GM12878 (cell line): ENCODE data around the gene ARRDC5. TPM values are rescaled to one million over a fixed set of nuclear protein-coding genes. Genes with fewer than 3 reads are reported as not detected.
A peak's percentile ranks its signal among the peaks of the same experiment; 100 is the strongest.

Source experiments
- BMI1 ChIP-seq: fragments of 450-650 bp; IDR thresholded peaks from 2 replicates; pipeline ENCODE4 v1.6.1; 2016; ENCODE audit warnings: mild to moderate bottlenecking, moderate library complexity, borderline replicate concordance
- CEBPB ChIP-seq, 2 experiments: fragments of 150-350 bp in 1 of 2; IDR thresholded peaks; 2 replicates each; pipeline ENCODE4 v1.6.1; 2012 to 2014; ENCODE audit warnings: low read depth in 2 of 2, low read length in 2 of 2, borderline replicate concordance in 1 of 2, inconsistent platforms in 1 of 2
- E4F1 ChIP-seq: fragments of 450-650 bp; IDR thresholded peaks from 2 replicates; pipeline ENCODE4 v1.6.1; 2018; ENCODE audit warnings: borderline replicate concordance, mild to moderate bottlenecking; ENCODE audit not compliant: partially characterized antibody
- MTA2 ChIP-seq: fragments of 450-650 bp; IDR thresholded peaks from 2 replicates; pipeline ENCODE4 v1.6.1; 2016; ENCODE audit warnings: low read depth, mild to moderate bottlenecking, moderate library complexity
- NFYB ChIP-seq: IDR thresholded peaks from 2 replicates; pipeline ENCODE4 v1.6.1; 2011; ENCODE audit warnings: low read depth, mild to moderate bottlenecking, low read length, improper control_type of control experiment, moderate library complexity; ENCODE audit not compliant: insufficient read depth
- polyA plus RNA-seq, 11 experiments: library from polyadenylated mRNA; depleted of rRNA in 4 of 11; unstranded in 6 of 11; stranded (reverse) in 5 of 11; fragments of >200 nt; fragmentation: Nextera tagmentation in 4 of 11; fragmentation: Illumina TruSeq in 1 of 11; extraction: Ambion mirVana in 4 of 11; extraction: Trizol in 1 of 11; gene quantifications; 1 replicate in 1 of 11; 2 replicates in 10 of 11; pipeline versions ENCODE4 v1.2.1 to v1.2.3, GENCODE V29; 2011 to 2016; ENCODE audit warnings: inconsistent platforms in 2 of 11, missing spikeins in 2 of 11, low read depth in 1 of 11
- total RNA-seq, 4 experiments: library from RNA; depleted of rRNA in 3 of 4; stranded (reverse); fragments of >200 nt in 3 of 4; fragmentation: Illumina TruSeq in 1 of 4; extraction: Trizol in 1 of 4; gene quantifications; 2 replicates each; pipeline versions ENCODE4 v1.2.1 to v1.2.3, GENCODE V29; 2013 to 2021
- TF ChIP-seq, protein P1 (sequence below): fragments of 450-650 bp; IDR thresholded peaks from 2 replicates; pipeline ENCODE4 v1.6.1; 2016; ENCODE audit warnings: mild to moderate bottlenecking

The ARRDC5 gene
- total and polyA plus RNA-seq, 10 of the 15 experiments (the other 5 are each of a cell fraction or from before 2014, with no cell fraction given), result 0.03 to 0.38 (median 0.12) TPM; not detected in 2

GRCh38 chr19:4867534-4868285 lies 35.0 kb downstream of the ARRDC5 start, which contains the start of gene PLIN3 (continued):
- TF ChIP-seq NFYB, result peak; percentile 77; the same call in 1 of the 2 replicates
- no peak for TF ChIP-seq CEBPB (IDR thresholded peaks at IDR 0.05; ENCODE audit: borderline replicate concordance in 1 of 2, low read depth in 2 of 2, low read length in 2 of 2)
- TF ChIP-seq MTA2, result 0 out of 2 replicates have a peak, but pooled peaks have one; percentile 2
- TF ChIP-seq, protein P1, sequence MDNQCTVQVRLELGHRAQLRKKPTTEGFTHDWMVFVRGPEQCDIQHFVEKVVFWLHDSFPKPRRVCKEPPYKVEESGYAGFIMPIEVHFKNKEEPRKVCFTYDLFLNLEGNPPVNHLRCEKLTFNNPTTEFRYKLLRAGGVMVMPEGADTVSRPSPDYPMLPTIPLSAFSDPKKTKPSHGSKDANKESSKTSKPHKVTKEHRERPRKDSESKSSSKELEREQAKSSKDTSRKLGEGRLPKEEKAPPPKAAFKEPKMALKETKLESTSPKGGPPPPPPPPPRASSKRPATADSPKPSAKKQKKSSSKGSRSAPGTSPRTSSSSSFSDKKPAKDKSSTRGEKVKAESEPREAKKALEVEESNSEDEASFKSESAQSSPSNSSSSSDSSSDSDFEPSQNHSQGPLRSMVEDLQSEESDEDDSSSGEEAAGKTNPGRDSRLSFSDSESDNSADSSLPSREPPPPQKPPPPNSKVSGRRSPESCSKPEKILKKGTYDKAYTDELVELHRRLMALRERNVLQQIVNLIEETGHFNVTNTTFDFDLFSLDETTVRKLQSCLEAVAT, result peak; percentile 79
- TF ChIP-seq BMI1, result no peak
- TF ChIP-seq E4F1, result no peak
- TF ChIP-seq, all 136 proteins: peak for 31
